Measurements from ENCODE around the gene PELI1. TPM values are rescaled to one million over a fixed set of nuclear protein-coding genes. Genes with fewer than 3 reads are reported as not detected.

Gene PELI1
- polyA plus RNA-seq, 12 donors, result 12.6 to 41.9 (median 21.6) TPM; not detected in 1

Other genes with a start within 250 kb of the PELI1 start
- gene VPS54, start 125.0 kb downstream of the PELI1 start, polyA plus RNA-seq (ENCODE audit: insufficient read length in 12 of 12), result 10 to 100 TPM in 11 of 12 donors, not detected in 1; 20.0 to 33.5 (median 28.1) TPM

Data from muscle of arm (tissue), 12 donors.